Endothelial cell of umbilical vein (primary cell): ENCODE data around the gene UPF1.

ENCODE experiments used
- EZH2 ChIP-seq: IDR thresholded peaks from 2 replicates; pipeline ENCODE4 v1.6.1; 2012; ENCODE audit warnings: borderline replicate concordance, low read depth, mild to moderate bottlenecking, moderate library complexity, low read length, inconsistent platforms; ENCODE audit not compliant: severe bottlenecking
- JUN ChIP-seq: IDR thresholded peaks from 2 replicates; pipeline ENCODE4 v1.6.1; 2011; ENCODE audit warnings: borderline replicate concordance, low read depth; ENCODE audit not compliant: insufficient read length, insufficient read depth
- POLR2A ChIP-seq: IDR thresholded peaks from 2 replicates; pipeline ENCODE4 v1.6.1; 2012; ENCODE audit warnings: low read depth, mild to moderate bottlenecking, control low read depth, low read length
- POLR2AphosphoS5 ChIP-seq: IDR thresholded peaks from 2 replicates; pipeline ENCODE4 v1.6.1; 2012; ENCODE audit warnings: low read depth, mild to moderate bottlenecking, control low read depth, low read length, moderate library complexity; ENCODE audit not compliant: insufficient read depth
- TF ChIP-seq, protein P1 (sequence below), 2 donors: IDR thresholded peaks; 1 replicate in 1 of 2; 2 replicates in 1 of 2; pipeline ENCODE4 v1.5.1; 2011; ENCODE audit warnings: low read length in 2 of 2, mild to moderate bottlenecking in 2 of 2, moderate library complexity in 2 of 2, control low read depth in 1 of 2, inconsistent platforms in 1 of 2, low read depth in 1 of 2; ENCODE audit not compliant: insufficient read depth in 1 of 2; ENCODE audit errors: extremely low read depth in 1 of 2
- TF ChIP-seq, protein P2 (sequence below): IDR thresholded peaks from 2 replicates; pipeline ENCODE4 v1.6.1; 2011; ENCODE audit not compliant: insufficient read depth, insufficient read length

DNA sequence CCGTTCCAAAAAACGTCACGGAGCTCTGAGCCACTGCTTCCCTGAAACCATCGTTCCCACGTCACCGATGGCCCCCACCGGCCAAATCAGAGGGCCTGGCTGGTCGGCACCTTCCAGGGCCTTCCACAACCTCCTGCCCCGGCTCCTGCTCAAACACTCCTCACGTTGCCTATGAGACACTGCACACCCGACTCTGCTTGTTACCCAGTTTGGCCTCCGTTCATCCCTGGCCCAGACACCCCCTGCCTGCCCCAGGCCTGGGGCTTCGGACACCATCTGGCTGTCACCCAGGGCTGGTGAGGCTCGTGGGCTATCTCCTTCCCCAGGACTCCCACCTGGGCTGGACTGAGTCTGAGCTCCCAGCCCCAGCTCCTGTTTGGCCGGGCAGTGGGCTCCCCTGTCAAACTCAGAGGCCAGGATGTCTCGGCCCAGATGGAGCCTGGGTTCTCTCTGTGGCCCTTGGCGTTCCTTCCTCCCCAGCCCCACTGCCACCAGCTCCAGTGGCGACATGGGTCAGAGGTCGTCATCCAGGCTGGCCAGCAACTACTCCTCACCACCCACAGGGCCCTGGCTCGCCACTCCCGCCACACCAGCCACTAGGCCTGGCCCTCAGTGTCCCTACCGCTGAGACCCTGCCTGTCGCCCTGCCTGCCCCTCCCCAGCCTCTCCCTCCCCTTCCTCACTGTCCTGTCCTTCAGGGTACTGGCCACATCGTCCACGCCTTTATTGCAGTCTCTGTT lies 46.5 kb downstream of the UPF1 start:
- TF ChIP-seq POLR2A = no peak
- TF ChIP-seq, protein P1, sequence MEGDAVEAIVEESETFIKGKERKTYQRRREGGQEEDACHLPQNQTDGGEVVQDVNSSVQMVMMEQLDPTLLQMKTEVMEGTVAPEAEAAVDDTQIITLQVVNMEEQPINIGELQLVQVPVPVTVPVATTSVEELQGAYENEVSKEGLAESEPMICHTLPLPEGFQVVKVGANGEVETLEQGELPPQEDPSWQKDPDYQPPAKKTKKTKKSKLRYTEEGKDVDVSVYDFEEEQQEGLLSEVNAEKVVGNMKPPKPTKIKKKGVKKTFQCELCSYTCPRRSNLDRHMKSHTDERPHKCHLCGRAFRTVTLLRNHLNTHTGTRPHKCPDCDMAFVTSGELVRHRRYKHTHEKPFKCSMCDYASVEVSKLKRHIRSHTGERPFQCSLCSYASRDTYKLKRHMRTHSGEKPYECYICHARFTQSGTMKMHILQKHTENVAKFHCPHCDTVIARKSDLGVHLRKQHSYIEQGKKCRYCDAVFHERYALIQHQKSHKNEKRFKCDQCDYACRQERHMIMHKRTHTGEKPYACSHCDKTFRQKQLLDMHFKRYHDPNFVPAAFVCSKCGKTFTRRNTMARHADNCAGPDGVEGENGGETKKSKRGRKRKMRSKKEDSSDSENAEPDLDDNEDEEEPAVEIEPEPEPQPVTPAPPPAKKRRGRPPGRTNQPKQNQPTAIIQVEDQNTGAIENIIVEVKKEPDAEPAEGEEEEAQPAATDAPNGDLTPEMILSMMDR (IDR thresholded peaks at IDR 0.05; ENCODE audit: extremely low read depth in 1 of 2, insufficient read depth in 1 of 2, low read depth in 1 of 2, low read length in 2 of 2) = no peak
- TF ChIP-seq, protein P2, sequence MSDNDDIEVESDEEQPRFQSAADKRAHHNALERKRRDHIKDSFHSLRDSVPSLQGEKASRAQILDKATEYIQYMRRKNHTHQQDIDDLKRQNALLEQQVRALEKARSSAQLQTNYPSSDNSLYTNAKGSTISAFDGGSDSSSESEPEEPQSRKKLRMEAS = no peak
- no peak for TF ChIP-seq EZH2
- no peak for TF ChIP-seq POLR2AphosphoS5
- no peak for TF ChIP-seq JUN
